Psoas muscle (tissue), 8 donors: Measurements from ENCODE around the gene ZFPL1. TPM values are rescaled to one million over a fixed set of nuclear protein-coding genes. Genes with fewer than 3 reads are reported as not detected.

Experiments used
- ATAC-seq, 4 donors: fragments of 200-7000 bp; cut with Tn5 transposase; one replicate each; pipeline ENCODE4 v1.9.1; 2020; ENCODE audit warnings: moderate library complexity in 3 of 4, mild to moderate bottlenecking in 2 of 4
- DNase-seq, 2 donors: peaks; one replicate each; pipeline ENCODE4 v3.0.0-alpha.2; 2020
- H3K27ac ChIP-seq: fragments of 200-600 bp; one replicate; pipeline ENCODE4 v1.8.0; 2022
- H3K27me3 ChIP-seq, 3 donors: fragments of 200-600 bp in 1 of 3; one replicate each; pipeline versions ENCODE4 v1.6.1 to v1.8.0; 2013 to 2022; ENCODE audit warnings: low read length in 2 of 3, mild to moderate bottlenecking in 2 of 3, moderate library complexity in 1 of 3; ENCODE audit not compliant: insufficient read depth in 3 of 3
- H3K36me3 ChIP-seq, 2 donors: fragments of 200-600 bp in 1 of 2; one replicate each; pipeline versions ENCODE4 v1.6.1 to v1.8.0; 2013 to 2022; ENCODE audit warnings: low read depth in 1 of 2, mild to moderate bottlenecking in 1 of 2, moderate library complexity in 1 of 2; ENCODE audit not compliant: insufficient read depth in 1 of 2
- H3K4me1 ChIP-seq: fragments of 200-600 bp; one replicate; pipeline ENCODE4 v1.8.0; 2022
- H3K4me3 ChIP-seq: fragments of 200-600 bp; one replicate; pipeline ENCODE4 v1.8.0; 2022; ENCODE audit warnings: mild to moderate bottlenecking
- H3K9me3 ChIP-seq: fragments of 200-600 bp; one replicate; pipeline ENCODE4 v1.8.0; 2022
- CTCF ChIP-seq: fragments of 200-600 bp; IDR thresholded peaks from one replicate; pipeline ENCODE4 v1.8.0; 2022; ENCODE audit warnings: antibody characterized with exemption
- WGBS, 3 donors: extraction: QIAGEN DNeasy Blood & Tissue Kit; methylation state at CpG; one replicate each; pipeline versions ENCODE4 v1.1.6 to v1.1.7; 2013; 5-methylcytosine and 5-hydroxymethylcytosine counted together
- intact Hi-C, 2 donors: fragments of 100-400 bp; cut with DNase I; formaldehyde crosslinking; loops; one replicate each; pipeline versions ENCODE4 v1.11.0 to v1.14.2; 2022
- polyA plus RNA-seq, 3 donors: library from polyadenylated mRNA; stranded (reverse); fragments of 200-250 nt; gene quantifications; one replicate each; pipeline ENCODE4 v1.2.3, GENCODE V29; 2013
- total RNA-seq, 4 donors: library from RNA; stranded (reverse); fragmentation: NEBNext Ultra II Directional in 2 of 4; extraction: Animal tissue kit (Norgen Biotek cat#: 25700) in 2 of 4; gene quantifications; one replicate each; pipeline versions ENCODE4 v1.2.1 to v1.2.4, GENCODE V29; 2021 to 2023
- donor health status: healthy with polysubstance abuse.
- donor health status: DM: no; HTN: no; CAD: no; lungs with moderate emphysema.
- donor health status: Bipolar disorder and iron deficiency.
- donor health status: healthy.
- donor health status: DM: yes; HTN: yes; CAD: no.
- donor health status: DM: no; HTN: no; CAD: no.
- donor health status: DM: no; HTN: no; CAD: no.
- donor health status: DM: yes; HTN: yes; CAD: no.

ZFPL1 gene
- total and polyA plus RNA-seq, 7 donors, result 22.1 to 55.9 (median 29.3) TPM

DNA sequence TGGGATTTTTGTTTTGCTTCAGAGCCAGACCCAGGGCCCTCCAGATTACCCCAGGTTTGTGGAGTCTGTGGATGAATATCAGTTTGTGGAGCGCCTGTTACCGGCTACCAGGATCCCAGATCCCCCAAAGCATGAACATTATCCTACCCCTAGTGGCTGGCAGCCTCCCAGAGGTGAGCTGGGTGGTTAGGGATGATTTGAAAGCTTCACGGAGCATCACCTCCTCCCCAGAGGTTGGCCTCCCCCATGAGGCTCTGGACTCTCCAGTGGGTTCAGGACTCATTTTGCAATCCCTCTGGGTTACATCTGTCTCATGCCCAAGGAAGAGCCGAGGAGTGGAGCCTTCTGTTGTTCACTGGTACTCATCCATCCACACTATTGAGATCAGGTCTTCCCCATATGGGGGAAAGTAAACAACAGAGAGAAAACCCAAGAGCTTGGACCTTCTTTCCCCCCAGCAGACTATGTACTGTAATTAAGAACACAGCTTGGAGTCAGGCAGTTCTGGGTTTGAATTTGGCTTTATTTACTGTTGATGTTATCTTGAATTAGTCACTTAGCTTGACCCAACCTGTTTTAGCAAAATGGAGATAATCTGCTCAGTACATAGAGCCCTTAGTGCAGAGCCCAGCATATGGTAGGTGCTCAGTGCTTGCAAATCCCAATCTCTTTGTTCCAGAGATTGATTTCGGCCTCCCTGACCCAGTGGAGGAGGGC lies 40.6 kb downstream of the ZFPL1 start:
- intact Hi-C loops, result loop anchor here in 1 of 2 donors (5.0 kb wide), 1 partner anchor 58 kb away; the partner anchor contains the start of gene CAPN1
- 76 to 95% (median 81%) methylated on average over 5 of the region's 5 CpGs for WGBS, 3 donors
- ATAC-seq (no peak), DNase-seq (no peak)
- Histone ChIP-seq H3K27ac (no peak overlapping the region), H3K4me3 (no peak overlapping the region), H3K9me3 (no peaks in the 10 kb centered on the region), H3K4me1 (peaks cover 16% of the 10 kb centered on the region), H3K27me3 (no peaks in the 10 kb centered on the region), H3K36me3 (peaks cover 6 to 77% of the 10 kb centered on the region in 2 donors)
- TF ChIP-seq CTCF, result no peak

GRCh38 chr11:65125197-65126056 lies 41.4 kb downstream of the ZFPL1 start:
- H3K27ac ChIP-seq, result no peak overlapping the region
- 74 to 82% (median 78%) methylated on average over 12 of the region's 12 CpGs for WGBS, 3 donors
- no peaks in the 10 kb centered on the region for H3K27me3 ChIP-seq
- no peak overlapping the region for H3K4me3 ChIP-seq
- TF ChIP-seq CTCF, result no peak
- intact Hi-C loops, result no loop called here
- H3K36me3 ChIP-seq, result peaks cover 3 to 77% of the 10 kb centered on the region in 2 donors
- ATAC-seq (no peak), DNase-seq (no peak)
- no peaks in the 10 kb centered on the region for H3K9me3 ChIP-seq
- H3K4me1 ChIP-seq, result peaks cover 16% of the 10 kb centered on the region

DNA sequence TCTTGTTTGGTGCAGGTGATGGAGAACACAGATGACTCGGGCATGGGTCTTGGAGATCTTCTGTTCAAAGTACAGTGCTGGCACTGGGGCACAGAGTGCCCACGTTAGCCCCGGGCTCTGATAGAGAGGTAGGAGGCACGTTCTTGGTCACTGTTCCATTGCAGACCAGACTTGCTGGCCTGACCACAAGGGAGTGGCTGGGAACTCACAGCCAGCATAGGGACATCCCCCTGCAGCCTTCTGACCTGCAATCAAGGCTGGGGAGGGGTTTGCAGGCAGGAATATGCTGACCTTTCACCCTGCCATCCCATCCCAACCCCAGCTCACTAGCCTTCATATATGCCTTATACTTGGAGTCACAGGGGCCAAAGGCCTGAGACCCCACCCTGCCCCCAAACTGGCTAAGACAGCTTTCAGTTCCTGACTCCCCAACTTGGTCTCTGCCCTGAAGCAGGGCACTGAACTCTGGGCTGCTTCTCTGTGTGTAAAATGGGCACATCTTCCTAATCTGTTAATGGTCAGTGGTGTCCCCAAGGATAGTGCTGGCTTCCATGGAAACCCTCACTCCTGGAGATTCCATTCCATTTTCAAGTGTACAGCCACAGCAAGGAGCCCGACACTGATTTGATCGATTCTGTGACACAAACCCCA lies 42.7 kb downstream of the ZFPL1 start:
- 68 to 80% (median 69%) methylated on average over 6 of the region's 6 CpGs for WGBS, 3 donors
- intact Hi-C loops, result no loop called here
- H3K36me3 ChIP-seq, result peaks cover 0 to 81% of the 10 kb centered on the region in 2 donors
- H3K4me1 ChIP-seq, result peaks cover 10% of the 10 kb centered on the region
- no peak for ATAC-seq
- TF ChIP-seq CTCF, result no peak
- DNase-seq, result no peak
- no peaks in the 10 kb centered on the region for H3K27me3 ChIP-seq
- H3K4me3 ChIP-seq, result no peak overlapping the region
- no peak overlapping the region for H3K27ac ChIP-seq
- H3K9me3 ChIP-seq, result no peaks in the 10 kb centered on the region

- DNase-seq (no peak), ATAC-seq (no peak)
- no peak for TF ChIP-seq CTCF
- Histone ChIP-seq H3K27ac (no peak overlapping the region), H3K36me3 (peaks cover 3 to 89% of the 10 kb centered on the region in 2 donors), H3K9me3 (no peaks in the 10 kb centered on the region), H3K4me3 (no peak overlapping the region), H3K27me3 (no peaks in the 10 kb centered on the region), H3K4me1 (peaks cover 17% of the 10 kb centered on the region)
- intact Hi-C loops, result no loop called here
- 69 to 82% (median 78%) methylated on average over 12 of the region's 12 CpGs for WGBS, 3 donors
Observed at GRCh38 chr11:65127473-65128181, 43.6 kb downstream of the ZFPL1 start.
